Parietal lobe (tissue), 2 donors: ENCODE results near the gene HIP1. TPM values are rescaled to one million over a fixed set of nuclear protein-coding genes. Genes with fewer than 3 reads are reported as not detected.

ENCODE experiments used
- small RNA-seq: library from RNA; depleted of rRNA; stranded (forward); fragments of <200 nt; gene quantifications from one replicate; pipeline ENCODE3, GENCODE V24; 2014; ENCODE audit warnings: low replicate concordance
- total RNA-seq: library from RNA; depleted of rRNA; stranded (reverse); fragments of >200 nt; gene quantifications from one replicate; pipeline ENCODE4 v1.2.3, GENCODE V29; 2014

HIP1 gene
- 24.1 TPM for total RNA-seq

DNA sequence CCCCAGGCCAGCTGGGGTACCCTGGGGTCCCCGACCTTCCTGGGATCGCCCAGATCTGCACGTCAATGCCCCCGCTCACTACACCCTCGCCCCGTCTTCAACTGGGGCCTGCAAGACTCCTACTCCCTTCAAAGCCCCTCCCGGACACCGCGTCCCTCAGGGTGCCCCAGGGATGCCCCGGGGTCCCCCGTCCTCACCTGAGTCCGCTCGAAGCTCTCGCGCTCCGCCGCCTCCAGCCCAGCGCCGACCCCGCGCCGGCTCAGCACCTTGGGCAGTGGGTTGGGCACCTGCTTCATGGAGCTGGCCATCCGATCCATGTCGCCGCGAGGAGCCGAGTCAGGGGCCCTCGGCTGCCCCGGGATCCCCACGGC, at the start of gene HIP1:
Gene HIP1, minus strand, starts transcription at position 338 of the 371 bp plus-strand sequence. Its CDS starts 21 bp downstream, at position 317.

DNA sequence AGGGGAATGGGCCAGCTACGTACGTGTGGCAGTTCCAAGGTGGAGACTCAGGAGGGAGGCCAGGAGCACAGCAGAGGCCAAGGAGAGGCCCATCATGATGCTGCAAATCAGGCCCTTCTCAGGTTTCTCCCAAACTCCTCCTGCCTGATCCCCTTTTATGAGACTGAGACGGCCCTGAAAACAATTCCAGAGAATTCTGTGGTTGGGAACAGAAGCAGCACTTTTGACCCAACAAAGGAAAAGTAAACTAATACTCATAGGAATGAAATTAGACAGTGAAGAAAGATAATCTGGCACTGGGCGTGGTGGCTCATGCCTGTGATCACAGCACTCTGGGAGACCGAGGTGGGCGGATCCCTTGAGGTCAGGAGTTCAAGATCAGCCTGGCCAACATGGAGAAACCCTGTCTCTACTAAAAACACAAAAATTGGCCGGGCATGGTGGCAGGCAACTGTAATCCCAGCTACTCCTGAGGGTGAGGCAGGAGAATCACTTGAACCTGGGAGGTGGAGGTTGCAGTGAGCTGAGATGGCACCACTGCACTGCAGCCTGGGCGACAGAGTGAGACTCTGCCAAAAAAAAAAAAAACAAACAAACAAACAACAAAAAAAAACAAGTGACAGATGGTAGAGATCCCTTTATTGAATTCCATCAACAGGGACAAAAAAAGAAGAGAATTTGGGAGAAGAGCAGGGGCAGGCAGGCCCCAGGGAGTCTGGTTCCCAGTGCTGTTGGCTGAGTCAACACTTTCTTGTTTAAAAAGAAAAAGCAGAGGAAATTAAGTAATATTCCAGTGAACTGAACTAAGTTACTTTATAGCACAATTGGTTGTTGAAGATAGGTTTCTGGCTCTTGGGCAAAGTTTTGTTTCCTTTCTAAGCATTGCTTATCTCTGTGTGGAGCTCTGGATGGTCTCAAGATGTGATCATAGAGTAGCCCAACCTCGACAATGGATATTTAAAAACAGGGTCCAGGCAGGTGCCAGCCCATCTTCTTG, 33.6 kb upstream of the HIP1 start, which contains the start of gene CCL26:
Gene CCL26, minus strand, starts transcription at position 131 of the 997 bp plus-strand sequence. Its CDS starts 35 bp downstream, at position 96.

DNA sequence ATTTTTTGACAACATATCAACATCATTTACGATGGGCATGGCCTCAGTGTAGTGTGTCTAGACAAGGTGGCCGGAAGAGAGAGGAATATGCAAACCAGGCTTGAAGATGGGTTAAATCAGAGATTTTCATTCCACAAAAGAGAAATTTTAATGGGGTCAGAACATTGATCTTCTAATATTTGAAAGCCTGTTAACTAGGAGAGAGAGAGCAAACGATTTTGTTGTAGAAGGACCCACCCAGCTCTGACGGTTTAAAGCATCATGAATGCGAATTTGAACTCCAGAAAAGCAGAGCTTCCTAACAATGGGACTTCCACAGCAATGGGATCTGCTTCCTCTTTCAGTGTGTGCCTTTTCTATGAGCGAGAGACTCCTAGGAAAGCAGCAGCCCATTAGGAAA, 246.7 kb downstream of the HIP1 start, which contains the start of gene SPDYE5:
Gene SPDYE5, plus strand, starts transcription at position 301 of the 400 bp plus-strand sequence. CDS start 1,728 bp downstream, outside the sequence.

DNA sequence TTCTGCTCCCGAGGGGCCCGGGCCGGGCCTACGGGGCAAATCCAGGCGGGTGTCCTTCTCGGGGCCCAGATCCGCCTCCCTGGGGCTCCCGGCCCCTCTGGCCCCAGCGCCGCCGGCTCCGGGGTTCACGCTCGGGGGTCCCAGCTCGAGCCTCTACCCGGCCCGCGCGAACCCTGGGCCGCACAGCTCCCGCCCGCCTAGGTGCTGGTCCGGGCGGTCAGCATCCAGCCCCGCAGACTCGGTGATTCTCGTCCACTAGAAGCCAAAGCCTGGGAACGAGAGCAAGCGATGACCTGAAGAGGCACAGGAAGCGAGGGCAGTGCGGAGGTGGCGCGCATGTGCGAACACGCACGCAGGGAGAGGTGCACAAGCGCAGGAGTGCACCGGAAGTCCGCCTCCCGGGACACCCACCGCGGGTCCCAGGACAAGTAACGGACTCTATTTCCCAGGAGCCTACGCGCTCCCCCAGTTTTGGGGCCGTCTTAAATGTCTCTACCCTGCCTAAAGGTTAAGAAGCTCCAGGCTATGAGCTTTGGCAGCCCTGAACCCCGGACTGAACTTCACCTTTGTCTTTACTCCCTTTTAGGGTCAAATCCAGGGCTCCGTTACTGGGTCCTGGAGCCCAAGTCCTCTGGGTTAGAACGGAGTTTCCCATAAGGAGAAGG, 252.6 kb downstream of the HIP1 start, which contains the start of gene POM121C:
Gene POM121C, minus strand, starts transcription at position 321 of the 665 bp plus-strand sequence. CDS start 44,803 bp downstream, outside the sequence.

Small RNA genes within 50 kb of the gene (small RNA-seq; reads per million reads assigned to genes)
- gene AC211429.1 = not detected
- gene RF00019 = not detected

Other genes starting within 250 kb of the HIP1 start
- not detected for gene SPDYE5, start 246.6 kb downstream of the HIP1 start, total RNA-seq
- not detected for gene CCL26, start 33.3 kb upstream of the HIP1 start, total RNA-seq
- not detected for gene CCL24, start 74.9 kb upstream of the HIP1 start, total RNA-seq
- gene RHBDD2, start 140.1 kb upstream of the HIP1 start, total RNA-seq = 38.5 TPM
- gene POR, start 176.2 kb upstream of the HIP1 start, total RNA-seq = 53.5 TPM